ENCODE measurements around the gene EFCAB6. TPM values are rescaled to one million over a fixed set of nuclear protein-coding genes. Genes with fewer than 3 reads are reported as not detected.

The EFCAB6 gene
- total and polyA plus RNA-seq, 2 donors (not counting 3 experiments of a cell fraction or from before 2014, with no cell fraction given): 0.07 to 0.31 TPM

- Histone ChIP-seq H2AFZ (ENCODE audit: low read depth, low read length) (no peak overlapping the region), H3K9me1 (replicated peaks; ENCODE audit: control insufficient read depth, extremely low read depth, insufficient read depth, low read length) (no peaks in the 10 kb centered on the region), H3K27me3 (ENCODE audit: control insufficient read depth in 2 of 2, insufficient read depth in 2 of 2, low read length in 2 of 2) (no peaks in the 10 kb centered on the region), H3K27ac (ENCODE audit: insufficient read depth, low read depth, low read length) (no peak overlapping the region), H3K79me2 (ENCODE audit: control insufficient read depth, insufficient read depth, low read length) (no peaks in the 10 kb centered on the region), H3K4me1 (ENCODE audit: control insufficient read depth, extremely low read depth, insufficient read depth, low read length) (no peaks in the 10 kb centered on the region), H3K9me3 (replicated peaks; ENCODE audit: control insufficient read depth, insufficient read depth, low read length) (no peaks in the 10 kb centered on the region), H3K9ac (replicated peaks; ENCODE audit: extremely low read depth, insufficient read depth, low read length) (no peak overlapping the region), H4K20me1 (replicated peaks; ENCODE audit: control insufficient read depth, extremely low read depth, insufficient read depth, low read length) (no peaks in the 10 kb centered on the region), H3K4me3 (replicated peaks in 1 of 3; ENCODE audit: insufficient read depth in 1 of 3, low read depth in 1 of 3, low read length in 3 of 3) (no peak overlapping the region), H3K4me2 (ENCODE audit: insufficient read depth, low read length) (no peak overlapping the region), H3K36me3 (ENCODE audit: control insufficient read depth in 2 of 2, extremely low read depth in 1 of 2, insufficient read depth in 2 of 2, low read length in 2 of 2) (no peaks in the 10 kb centered on the region)
- TF ChIP-seq GATA2 (IDR thresholded peaks at IDR 0.05; ENCODE audit: insufficient read depth, insufficient read length, low read depth, low read length): no peak
- no peak for TF ChIP-seq POLR2AphosphoS5 (IDR thresholded peaks at IDR 0.05; ENCODE audit: insufficient read depth, low read depth, low read length)
- TF ChIP-seq MAX (IDR thresholded peaks at IDR 0.05; ENCODE audit: insufficient read depth, insufficient read length): no peak
- TF ChIP-seq JUN (IDR thresholded peaks at IDR 0.05; ENCODE audit: borderline replicate concordance, insufficient read depth, insufficient read length, low read depth): no peak
- no peak for TF ChIP-seq EZH2 (IDR thresholded peaks at IDR 0.05; ENCODE audit: borderline replicate concordance, low read depth, low read length, severe bottlenecking)
- TF ChIP-seq CTCF (IDR thresholded peaks at IDR 0.05; ENCODE audit: extremely low read depth in 1 of 2, insufficient read depth in 1 of 2, low read depth in 1 of 2, low read length in 2 of 2): no peak
- TF ChIP-seq MYC (IDR thresholded peaks at IDR 0.05; ENCODE audit: low read depth, low read length): no peak
- TF ChIP-seq POLR2A (IDR thresholded peaks at IDR 0.05; ENCODE audit: low read depth, low read length): no peak
- ChIA-PET POLR2A (no interaction called here), CTCF (interaction anchor here (0.8 to 1.3 kb wide), 3 partner anchors 12 to 45 kb away, joined by 3 read pairs; no protein-coding TSS in a partner anchor)
- FAIRE-seq: no peak
- no TSS peak for BruUV-seq (replicated peaks)
- no peak for DNase-seq (ENCODE audit: low read depth, low spot score)
- dilution Hi-C loops (cut with MboI; ENCODE audit: extremely low pct_ligation_motif_present, low sequenced_read_pairs) (no loop called here), intact Hi-C loops (cut with micrococcal nuclease) (no loop called here)
These were observed 100.4 kb downstream of the EFCAB6 start for GRCh38 chr22:43711681-43712080.

Data from endothelial cell of umbilical vein (primary cell).